Right renal pelvis (tissue), 4 donors: ENCODE measurements around the gene SUGP1. TPM values are rescaled to one million over a fixed set of nuclear protein-coding genes. Genes with fewer than 3 reads are reported as not detected.
"Not testable (repeated sequence)": the region's sequence is repeated elsewhere in the genome, so short reads cannot be mapped to it uniquely, and the experiment has no call there.

Experiments used
- DNase-seq, 4 donors: peaks; one replicate each; pipeline ENCODE4 v3.0.0-alpha.2; 2013; ENCODE audit warnings: low read depth in 4 of 4, low spot score in 3 of 4, missing footprints in 1 of 4
- polyA plus RNA-seq, 4 donors: library from polyadenylated mRNA; unstranded; fragments of 120-200 nt; gene quantifications; one replicate each; pipeline ENCODE4 v1.2.1, GENCODE V29; 2013; ENCODE audit not compliant: insufficient read length in 4 of 4

Gene SUGP1
- polyA plus RNA-seq, 4 donors = 47.3 to 64.0 (median 56.4) TPM

DNA sequence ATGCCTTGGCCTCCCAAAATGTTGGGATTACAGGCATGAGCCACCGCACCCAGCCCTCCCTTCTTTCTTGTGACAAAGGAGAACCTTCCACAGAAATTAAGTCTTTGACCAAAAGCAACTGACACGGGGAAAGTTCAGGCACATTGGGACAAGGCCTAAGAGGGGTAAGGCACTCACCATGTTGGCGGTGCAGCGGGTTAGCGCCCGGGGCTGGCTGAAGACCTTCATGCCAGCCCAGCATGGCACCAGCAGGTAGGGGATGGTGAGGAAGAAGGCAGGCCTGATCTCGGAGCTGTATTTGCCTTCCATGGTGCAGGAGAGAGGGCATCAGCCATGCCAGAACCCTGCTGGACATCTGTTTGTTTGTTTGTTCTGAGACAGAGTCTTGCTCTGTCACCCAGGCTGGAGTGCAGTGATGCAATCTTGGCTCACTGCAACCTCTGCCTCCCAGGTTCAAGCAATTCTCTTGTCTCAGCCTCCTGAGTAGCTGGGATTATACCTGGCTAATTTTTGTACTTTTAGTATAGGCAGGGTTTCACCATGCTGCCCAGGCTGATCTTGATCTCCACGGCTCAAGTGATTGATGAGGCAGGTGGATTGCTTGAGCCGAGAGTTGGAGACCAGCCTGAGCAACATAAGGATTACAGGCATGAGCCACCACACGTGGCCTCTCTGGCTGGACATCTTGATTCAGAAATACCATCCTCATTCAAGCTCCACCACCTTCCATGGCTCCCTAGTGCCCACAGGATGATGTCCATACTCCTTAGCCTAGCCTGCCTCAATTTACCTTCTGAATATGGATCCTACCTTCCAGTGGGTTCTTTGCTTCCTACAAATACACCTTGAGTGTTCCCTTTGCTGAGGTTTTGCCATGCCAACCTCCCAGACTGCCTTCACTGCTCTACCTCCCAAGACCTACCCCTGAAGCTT, 51.6 kb downstream of the SUGP1 start:
- no peak for DNase-seq

DNA sequence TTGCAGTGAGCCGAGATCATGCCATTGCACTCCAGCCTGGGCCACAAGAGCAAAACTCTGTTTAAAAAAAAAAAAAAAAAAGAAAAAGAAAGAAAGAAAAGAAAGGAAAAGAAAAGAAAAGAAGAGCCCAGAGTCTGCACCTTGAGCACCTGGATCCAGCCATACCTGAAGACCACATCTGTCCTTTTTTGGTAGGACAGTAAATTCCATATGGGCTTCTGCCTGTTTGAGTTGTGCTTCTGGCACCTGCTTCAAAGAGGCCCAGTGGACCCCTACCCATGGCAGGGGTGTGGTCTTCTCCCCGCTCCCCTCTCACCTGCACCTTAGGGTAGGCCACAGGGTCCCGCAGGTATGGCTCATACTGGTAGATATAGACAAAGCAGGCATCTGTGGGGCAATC, 53.0 kb downstream of the SUGP1 start:
- no peak for DNase-seq

DNA sequence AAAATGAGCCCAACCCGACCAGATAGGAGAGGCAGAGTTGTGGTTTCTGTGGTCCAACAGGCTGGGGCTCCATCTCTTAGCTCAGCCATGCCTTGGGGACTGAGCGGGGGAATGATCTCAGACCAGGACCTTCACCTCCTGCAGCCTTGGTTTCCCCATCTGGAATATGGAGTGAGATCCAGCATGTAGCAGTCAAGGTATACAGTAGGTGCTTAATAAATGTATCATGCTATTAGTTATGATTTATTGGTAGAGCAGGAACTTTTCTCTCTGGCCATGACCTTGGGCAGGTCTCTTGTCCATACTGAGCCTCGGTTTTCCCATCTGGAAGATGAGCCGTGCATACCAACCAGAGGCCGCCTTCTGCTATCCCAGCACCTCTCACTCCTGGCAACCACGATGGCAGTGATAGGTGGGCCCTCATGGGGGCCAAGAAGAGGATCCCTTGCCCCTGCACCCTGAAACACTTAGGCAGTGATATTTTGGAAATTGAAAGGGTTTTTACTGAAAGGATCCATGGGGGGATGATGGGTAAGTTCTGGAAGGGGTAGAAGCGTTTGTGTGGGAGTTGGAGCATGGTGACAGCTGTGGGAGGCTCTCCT, 56.3 kb downstream of the SUGP1 start:
- no peak for DNase-seq

DNA sequence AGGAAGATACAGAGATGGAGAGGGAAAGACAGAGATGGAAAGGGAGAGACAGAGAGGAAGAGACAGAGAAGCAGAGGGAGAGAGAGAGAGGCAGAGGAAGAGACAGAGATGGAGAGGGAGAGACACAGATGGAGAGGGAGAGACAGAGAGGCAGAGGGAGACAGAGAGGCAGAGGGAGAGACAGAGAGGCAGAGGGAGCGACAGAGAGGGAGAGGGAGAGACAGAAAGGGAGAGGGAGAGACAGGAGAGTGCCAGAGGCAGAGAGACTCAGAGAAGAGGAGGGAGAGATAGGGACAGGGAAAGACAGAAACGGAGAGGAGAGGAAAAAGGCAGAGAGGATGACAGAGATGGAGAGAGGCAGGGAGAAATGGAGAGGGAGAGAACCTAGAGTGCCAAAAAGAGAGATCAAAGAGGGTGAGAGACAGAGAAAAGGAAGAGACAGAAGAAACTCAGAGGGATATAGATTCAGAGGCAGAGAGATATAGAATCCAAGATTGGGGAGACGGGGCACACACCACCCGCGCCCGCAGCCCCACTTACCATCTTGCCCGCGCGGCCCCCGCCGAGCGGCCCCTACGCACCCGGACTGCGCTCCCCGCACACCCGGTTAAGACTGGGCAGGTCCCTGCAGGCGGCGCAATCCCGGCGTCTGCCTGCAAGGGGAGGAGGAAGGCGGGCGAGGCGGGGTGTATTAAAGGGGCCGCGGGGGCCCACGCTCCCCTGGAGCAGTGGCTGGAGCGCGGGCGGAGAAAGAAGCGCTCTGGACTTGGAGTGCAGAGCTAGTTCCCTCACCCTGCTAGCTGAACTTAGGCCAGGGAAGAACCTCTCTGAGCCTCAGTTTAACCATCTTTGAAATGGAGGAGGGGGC, 57.9 kb downstream of the SUGP1 start:
- no peak for DNase-seq

DNA sequence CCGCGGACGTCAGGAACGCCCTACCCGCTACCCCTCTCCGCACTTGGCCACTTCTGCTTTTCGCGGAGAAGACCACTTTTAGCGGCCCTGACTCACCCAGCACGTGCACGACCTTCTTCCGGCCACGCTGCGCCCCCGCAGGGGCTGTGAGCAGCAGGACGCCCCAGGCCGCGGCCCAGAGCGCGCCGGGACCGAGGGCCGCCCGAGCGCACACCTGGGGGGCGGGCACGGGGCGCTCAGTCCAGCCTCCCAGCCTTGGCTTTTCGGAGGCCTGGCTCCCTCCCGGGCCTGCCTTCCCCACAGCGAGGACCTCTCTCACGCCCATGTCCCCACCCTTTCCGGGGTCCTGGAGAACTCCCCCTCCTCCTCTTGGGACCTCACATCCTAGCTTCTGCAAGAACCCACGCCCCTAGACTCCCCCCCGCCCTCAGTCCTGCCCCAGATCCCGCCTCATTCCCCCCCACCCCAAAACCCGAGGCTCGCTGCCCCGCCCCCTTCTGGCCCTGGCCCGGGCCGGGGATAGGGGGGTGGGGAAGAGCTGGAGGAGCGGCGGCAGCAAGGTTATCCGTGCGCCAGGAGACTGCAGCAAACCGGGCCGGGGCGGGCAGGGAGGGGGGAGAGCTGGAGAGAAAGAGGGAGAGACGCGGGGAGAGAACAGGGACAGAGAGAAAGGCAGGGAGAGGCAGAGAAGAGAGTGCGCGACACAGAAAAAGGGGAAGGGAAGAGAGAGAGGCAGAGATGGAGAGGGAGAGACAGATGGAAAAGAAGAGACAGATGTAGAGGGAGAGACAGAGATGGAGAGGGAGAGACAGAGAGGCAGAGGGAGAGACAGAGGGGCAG, 58.7 kb downstream of the SUGP1 start:
- DNase-seq = no peak

DNA sequence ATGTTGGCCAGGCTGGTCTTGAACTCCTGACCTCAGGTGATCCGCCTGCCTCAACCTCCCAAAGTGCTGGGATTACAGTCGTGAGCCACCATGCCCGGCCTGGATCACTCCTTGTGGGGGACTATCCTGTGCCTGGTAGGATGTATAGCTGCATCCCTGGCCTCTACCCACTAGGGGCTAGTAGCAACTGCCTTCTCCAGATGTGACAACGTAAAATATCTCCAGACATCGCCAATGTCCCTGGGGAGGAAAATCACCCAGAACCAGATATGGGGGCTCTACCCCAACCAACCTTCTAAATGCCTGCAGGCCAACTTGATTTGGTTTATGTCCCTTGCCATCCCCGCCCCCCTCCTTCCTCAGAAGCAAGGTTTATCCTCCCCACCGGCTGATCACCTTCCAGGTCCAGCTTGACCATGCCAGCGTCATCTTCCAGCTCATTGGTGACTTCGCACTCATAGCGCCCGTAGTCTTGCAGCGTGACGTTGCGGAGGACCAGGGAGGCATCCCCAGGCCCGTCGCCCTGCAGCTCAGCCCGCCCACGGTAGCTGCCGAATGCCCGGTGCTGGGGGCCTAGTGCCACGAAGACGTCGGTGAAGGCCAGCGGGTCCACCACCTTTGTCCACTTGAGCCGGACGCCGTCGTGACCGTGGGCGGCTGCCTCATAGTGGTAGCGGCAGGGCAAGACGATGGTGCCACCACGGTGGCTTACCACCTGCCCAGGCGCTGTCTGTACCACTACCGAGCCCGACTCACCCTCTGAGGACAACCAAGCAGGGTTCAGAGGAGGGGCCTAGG, 59.7 kb downstream of the SUGP1 start:
- no peak for DNase-seq

DNA sequence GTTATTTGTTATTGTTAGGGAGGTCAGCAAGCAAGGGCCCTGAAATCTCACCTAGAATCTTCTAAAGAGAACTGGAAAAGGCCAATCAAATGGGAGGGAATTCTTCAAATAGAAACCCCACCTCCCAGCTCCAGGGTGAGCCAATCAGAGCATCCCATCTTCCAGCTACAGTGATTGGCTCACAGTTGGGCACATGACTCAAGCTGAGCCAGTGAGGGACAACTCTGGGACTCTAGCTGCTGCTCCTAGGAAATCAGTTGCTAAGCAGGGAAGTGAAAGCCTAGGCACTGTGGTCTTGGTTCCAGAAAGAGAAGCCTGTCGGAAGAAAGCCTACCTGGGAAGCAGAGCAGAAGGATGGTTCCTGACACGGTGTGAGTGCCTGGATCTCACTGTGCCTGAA, 60.6 kb downstream of the SUGP1 start:
- no peak for DNase-seq

DNA sequence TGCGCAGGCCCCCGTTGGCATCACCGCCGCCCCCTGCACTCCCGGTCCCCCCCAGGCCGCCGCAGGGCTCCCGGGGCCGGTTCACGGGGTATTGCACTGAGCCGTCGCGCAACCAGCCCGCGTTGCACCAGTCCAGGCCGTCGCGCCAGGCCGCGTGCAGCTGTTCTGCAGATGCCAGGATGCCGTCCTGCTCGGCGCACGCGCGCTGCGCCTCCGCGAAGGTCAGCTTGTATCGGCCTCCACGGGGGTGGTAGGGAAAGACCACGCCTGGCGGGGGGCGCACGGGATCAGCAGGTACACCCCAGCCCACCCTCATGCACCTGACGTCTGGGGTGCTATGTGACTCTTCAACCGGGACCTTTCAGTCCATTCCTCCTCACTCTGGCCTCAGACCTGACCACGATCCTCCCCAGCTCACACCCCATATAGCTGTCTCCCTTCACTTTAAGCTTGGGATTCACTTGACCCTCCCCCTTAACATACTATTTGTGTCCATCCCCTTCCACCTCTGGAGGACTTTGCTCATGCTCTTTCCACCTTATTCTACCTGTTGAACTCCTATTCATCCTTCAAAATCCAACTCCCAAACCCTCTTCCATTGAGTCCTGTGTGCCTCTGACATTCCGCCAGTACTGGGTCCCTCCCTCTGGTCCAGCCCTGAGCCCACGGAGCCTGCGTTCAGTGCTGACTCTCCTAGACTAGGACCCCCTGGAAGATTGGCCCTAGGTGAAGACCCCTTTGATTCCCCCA, 61.5 kb downstream of the SUGP1 start:
- DNase-seq = no peak

DNA sequence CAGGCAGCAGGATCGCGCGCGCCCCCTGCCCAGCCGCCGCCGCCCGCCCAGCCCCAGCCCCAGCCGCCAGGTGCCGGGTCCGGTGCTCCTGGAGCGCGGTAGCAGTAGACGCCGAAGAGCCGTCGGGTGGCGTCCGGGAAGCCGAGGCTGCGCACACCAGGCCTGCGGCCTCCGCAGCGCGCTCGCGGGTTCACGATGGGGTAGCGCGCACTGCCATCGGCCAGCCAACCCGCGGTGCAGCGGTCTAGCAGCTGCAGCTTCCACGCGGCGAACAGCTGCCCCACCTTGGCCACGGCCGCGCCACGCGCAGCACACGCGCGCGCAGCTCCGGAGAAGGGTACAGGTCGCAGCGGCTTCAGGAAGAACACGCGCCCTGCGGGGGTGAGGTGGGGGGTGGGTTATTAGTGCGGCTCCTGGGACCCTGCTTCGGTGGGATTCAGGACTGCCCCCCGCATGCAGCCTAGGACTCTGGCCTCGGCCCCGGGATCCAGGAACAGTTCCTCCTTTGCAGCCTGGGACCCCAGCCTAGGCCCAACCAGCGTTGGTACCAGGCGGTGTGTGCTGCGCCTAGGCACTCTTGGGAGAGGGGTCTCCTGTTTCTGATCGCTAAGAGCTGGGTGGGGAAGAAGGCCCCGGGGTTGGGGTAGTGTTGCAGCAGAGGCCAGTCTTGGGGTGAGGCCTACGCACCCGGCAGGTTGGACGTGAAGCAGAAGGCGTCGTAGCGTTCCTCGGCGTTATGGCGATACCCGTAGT, 62.3 kb downstream of the SUGP1 start:
- no peak for DNase-seq

DNA sequence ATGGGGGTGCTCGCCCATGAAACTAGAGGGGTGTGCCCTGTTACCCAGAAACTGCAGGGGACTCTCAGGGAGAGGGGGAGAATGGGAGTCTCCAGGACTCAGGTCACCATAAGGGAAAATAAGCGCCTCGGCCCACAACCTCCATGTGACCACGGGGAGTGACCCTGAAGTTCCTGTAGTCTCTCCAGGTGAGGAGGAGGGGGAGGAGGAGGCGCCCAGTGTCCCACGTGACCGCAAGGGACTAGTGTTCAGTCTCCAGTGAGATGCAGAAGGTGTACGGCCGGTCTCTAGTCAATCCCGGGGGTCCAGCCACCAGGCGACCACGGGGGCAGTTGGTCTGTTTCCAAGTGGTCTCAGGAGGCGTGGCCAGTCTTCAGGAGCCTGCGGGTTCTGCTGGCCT, 63.2 kb downstream of the SUGP1 start:
- no peak for DNase-seq

DNA sequence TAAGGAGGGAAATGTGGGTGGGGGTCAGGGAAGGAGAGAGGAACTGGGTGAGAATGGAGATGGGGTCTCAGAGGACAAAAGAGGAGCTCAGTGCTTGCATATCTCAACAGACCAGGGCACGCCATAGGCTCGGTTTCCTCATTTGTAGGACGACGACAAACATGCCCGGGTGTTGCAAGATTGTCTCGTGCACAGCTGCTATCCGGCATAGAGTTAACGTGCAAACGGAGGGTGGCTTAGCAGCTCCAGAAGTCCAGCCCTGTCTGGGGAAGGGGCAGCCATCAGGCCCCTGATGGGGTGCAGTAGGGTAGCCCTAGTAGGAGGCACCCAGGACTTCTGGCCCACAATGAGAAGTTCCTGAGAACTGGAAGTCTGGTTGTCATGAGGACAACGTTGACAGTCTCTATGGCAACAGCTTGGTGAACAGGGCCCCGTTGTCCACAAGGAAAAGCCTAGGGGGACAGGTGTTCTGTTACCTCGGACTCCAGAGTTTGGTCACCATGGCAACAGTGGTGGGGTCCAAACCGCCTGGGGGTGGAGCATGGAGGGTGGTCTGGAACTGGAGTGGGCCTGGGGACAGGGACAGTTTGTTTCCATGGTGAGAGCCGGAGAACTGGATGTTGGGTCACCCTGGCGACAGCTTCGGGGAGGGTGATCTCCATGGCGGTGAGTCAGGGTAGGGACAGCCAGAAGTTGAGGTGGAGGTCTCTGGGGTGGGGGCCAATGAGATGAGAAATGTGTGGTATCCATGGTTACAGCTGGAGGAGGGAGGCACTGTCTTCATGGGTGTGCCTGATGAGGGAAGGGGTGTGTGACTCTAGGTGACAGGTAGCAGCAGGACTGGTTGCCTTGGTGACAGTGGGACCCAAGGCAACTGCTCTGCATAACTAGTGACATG, 64.0 kb downstream of the SUGP1 start:
- DNase-seq = no peak

DNA sequence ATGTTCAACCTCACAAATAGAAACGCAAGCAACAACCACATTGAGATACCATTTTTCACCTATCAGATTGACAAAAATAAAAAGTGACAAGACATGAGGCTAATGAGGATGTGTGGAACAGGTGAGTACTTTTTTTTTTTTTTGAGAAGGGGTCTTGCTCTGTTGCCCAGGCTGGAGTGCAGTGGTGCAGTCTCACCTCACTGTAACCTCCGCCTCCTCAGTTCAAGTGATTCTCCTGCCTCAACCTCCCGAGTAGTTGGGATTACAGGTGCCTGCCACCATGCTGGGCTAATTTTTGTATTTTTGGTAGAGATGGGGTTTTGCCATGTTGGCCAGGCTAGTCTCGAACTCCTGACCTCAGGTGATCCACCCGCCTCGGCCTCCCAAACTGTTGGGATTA, 66.9 kb downstream of the SUGP1 start:
- not testable (repeated sequence) for DNase-seq

DNA sequence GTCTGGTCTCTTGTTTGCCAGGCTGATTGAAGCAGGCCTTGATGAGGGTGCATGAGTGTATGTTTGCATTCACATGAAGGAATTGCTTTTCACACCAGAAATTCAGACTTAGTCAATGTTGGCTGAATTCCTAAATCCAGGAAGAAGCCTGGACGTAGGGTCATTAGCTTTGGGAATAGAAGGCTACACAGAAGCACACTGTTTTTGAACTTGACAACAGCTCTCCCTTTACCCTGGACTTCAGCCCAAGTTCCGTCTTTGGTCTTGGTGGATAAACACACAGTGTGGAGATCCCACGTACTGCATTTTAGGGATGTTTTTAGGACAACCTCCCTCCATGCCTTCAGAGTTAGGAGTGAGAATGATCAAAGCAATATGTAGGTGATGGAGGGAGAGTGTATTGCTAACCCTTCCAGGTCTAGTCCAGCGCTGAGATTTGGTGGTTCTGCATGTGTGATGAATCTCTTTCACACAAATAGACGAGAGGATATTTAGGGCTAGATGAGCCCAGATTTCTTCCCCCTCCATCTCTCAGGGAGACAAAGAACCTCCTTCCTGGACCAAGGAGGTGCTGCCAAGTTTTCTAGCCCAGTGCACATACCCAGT, 70.0 kb downstream of the SUGP1 start:
- DNase-seq = no peak

DNA sequence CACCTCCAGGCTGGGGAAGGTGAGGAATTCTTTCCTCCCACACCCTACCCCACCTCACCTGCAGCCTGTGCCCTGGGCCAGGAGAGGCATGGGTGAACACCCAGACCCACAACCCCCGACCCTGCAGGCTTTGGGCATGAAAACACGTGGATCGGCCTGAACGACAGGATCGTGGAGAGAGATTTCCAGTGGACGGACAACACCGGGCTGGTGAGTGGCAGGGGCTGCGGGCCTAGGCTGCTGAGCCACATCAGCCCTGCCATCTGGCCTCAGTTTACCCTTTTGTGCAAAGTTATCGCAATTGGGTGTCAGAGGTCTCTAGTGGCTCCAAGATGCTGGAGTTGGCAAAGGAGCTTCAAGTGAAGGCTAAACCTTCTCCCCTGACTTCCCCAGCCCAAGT, 79.8 kb downstream of the SUGP1 start:
- DNase-seq = no peak

DNA sequence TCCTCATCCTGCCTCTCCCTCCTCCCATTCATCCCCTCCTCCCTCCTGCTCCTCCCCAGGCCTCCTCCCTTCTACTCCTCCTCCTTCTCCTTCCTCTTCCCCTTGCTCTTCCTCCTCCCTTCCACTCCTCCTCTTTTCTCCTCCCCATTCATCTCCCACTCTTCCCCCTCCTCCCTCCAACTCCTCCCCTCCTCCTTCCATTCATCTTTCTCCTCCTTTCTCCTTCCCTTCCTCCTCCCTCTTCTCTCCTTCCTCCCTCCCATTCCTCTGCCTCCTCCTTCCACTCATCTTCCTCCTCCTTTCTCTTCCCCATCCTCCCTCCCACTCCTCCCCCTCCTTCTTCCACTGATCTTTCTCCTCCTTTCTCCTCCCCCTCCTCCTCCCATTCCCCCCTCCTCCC, 80.6 kb downstream of the SUGP1 start:
- no peak for DNase-seq

DNA sequence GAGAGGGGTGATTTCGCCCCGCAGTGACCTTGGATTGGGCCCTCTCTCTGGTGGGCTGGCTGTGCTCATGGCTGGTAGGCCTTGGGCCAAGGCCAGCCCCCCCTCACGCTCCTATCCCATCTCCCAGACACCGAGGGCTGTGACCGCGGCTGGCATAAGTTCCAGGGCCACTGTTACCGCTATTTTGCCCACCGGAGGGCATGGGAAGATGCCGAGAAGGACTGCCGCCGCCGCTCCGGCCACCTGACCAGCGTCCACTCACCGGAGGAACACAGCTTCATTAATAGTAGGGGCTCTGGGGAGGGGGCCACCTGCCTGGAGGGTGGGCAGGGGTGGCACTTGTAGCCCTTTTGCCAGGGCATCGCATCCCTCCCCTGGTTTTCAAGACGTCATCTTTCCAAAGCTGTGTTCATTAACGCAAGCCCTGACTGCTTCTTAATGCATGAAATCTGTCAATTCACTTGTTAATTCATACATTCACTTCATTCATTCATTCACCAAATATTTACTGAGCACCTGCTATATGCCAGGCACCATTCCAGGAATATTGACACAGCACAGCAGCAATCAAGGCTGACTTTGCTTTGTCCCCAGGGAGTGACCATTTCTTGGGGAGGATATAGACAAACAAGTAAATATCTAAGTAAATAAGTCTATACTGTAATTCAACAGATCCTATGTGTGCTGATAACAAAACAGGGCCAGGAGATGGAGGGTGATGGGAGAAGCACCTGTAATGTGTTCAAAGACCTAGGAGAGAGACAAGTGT, 82.0 kb downstream of the SUGP1 start:
- no peak for DNase-seq
